GM08714 (cell line): Measurements from ENCODE around the gene PRRC2C.
"Not testable (repeated sequence)": the region's sequence is repeated elsewhere in the genome, so short reads cannot be mapped to it uniquely, and the experiment has no call there.

ENCODE experiments used
- H3K4me3 ChIP-seq: fragments of 200-500 bp; sonication (Bioruptor generic); 2 replicates; pipeline ENCODE4 v1.5.1; 2014; ENCODE audit warnings: mild to moderate bottlenecking, low read length, inconsistent platforms
- ZNF274 ChIP-seq: IDR thresholded peaks from 2 replicates; pipeline ENCODE4 v1.6.1; 2012; ENCODE audit warnings: mild to moderate bottlenecking, low read depth, low read length

The PRRC2C gene

DNA sequence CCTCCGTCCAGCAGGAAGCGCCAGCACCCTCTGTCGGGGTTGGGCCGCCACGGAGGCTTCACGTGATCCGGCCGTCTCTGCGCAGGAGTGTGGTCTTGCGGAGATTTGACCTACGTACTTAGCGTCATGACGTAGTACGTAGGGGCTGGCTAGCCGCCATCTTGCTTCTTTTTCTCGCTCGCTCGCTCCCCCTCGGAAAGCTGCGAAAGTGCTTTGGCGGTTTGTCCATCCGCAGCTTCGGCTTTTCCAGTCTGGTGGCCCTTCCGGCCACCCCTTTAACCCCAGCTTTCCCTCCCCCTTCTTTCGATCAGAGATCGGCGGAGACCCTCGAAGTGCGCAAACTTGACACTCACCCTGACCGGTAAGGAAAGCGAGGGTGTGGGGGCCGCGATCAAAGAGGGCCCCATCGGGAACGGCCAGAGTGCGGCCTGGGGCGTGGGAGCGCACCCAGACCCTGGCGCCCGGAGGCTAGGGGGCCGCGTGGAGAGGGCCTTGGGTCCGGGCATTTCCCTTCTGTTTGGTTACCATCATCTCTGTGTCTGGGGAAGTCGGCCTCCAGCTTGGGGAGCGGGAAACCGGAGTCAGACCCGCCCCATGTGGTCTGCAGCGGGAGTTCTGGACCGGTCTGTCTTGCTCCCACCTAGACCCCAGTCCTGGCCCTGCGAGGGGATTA, at the start of gene PRRC2C:
PRRC2C (plus strand) TSS at position 156 of the 673 bp plus-strand sequence. CDS start 26,559 bp downstream, outside the sequence.
- no peak for TF ChIP-seq ZNF274
- H3K4me3 ChIP-seq = peak within 1 kb of the TSS; percentile 87

DNA sequence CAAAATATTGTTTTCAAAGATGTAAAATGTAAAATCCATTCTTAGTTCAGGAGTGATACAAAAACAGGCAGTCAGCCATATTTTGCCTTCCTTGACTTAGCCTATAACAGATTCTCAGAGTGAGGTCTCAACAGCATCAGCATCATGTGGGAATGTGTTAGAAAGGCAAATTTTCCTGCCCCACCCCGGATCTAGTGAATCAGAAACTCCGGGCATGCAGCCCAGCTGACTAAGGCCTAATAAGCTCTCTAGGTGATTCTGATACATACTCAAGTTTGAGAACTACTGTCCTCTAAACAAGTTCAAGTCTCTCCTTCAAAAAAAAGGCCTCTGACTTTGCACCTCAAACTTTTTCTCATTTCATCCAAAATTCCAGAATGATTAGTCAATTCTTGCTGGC, 46.9 kb upstream of the PRRC2C start:
- no peak for TF ChIP-seq ZNF274
- no peak overlapping the region for H3K4me3 ChIP-seq

DNA sequence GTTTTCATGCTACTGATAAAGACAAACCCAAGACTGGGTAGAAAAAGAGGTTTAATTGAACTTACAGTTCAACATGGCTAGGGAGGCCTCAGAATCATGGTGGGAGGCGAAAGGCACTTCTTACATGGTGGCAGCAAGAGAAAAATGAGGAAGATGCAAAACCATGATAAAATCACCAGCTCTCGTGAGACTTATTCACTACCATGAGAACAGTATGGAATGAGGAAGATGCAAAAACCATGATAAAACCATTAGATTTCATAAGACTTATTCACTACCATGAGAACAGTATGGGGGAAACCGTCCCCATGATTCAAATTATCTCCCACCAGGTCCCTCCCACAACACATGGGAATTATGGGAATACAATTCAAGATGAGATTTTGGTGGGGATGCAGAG, 45.1 kb upstream of the PRRC2C start:
- not testable (repeated sequence) for H3K4me3 ChIP-seq

DNA sequence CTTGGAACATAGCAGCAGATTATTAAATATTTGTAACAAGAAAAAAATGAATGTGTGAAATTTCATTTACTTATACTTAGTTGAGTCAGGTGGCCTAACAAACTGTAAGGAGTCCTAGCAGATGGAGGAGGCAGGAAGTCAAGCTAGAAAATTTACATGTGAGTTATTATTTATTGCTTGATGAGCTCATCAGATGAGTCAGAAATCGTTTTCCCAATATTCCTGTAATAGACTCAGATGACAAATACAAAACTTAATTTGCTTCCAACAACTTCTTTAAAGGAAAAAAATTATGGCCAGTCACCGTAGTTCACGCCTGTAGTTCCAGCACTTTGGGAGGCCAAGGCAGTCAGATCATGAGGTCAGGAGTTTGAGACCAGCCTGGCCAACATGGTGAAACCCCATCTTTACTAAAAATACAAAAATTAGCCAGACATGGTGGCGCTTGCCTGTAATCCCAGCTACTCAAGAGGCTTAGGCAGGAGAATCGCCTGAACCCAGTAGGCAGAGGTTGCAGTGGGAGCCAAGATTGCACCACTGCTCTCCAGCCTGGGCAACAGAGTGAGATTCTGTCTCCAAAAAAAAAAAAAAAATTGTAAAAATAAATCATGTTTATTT, 43.9 kb upstream of the PRRC2C start:
- H3K4me3 ChIP-seq = not testable (repeated sequence)

DNA sequence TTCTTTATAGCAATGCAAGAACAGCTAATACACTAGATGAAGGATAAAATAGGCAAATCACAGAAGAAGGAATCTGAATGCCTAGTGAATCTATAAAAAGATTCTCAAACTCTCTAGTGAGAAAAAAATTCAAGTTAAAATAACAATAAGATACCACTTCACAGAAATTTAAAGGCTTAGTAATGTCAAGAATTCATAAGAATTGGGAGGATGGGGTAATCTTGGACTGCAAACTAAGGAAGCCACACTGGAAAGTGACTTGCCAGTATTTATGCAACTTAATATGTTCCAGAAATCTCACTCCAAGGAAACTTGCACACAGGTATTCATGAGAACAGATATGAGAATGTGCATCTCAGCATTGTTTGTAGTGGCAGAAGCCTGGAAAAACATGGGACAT, 38.9 kb upstream of the PRRC2C start:
- H3K4me3 ChIP-seq = no peak overlapping the region
- no peak for TF ChIP-seq ZNF274

DNA sequence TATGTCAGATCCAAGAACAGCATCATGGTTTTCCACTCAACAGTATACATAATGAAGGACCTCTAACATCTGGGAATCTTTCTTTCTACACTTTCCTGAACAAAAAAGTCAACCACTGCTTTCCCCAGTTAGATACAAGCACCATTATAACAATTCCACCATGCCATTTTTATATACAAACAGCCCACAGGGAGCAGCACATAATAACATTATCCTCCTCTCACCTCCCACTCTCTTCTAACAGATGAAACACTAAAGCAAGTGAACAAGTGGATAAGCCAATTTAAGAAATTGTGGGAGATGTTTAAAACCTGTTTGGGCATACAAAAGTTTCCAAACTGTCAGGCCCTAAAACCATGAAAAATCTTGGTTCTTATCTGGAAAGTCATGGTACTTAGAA, 29.4 kb upstream of the PRRC2C start:
- no peak for TF ChIP-seq ZNF274

DNA sequence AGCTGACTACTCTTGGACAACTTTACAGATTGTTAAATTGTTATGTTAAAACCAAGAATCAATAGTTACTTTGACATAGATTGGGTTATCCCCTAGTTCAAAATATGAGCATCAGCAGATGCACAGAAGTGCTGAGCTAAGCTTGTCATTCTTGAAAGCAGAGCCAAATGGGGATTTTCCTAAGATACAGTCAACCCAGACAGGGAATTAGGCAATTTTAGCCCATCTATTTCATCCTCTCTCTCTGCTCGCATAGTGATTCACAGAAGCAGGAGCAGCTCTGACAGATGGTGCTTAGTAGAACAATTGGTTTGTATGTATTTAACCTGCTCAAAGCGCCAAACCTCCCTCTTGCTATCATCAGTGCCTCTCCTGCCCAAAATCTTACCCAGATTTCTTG, 27.9 kb upstream of the PRRC2C start:
- no peak for TF ChIP-seq ZNF274
- no peak overlapping the region for H3K4me3 ChIP-seq

More for the DNA sequence above, 29.4 kb upstream of the PRRC2C start:
- H3K4me3 ChIP-seq = no peak overlapping the region

DNA sequence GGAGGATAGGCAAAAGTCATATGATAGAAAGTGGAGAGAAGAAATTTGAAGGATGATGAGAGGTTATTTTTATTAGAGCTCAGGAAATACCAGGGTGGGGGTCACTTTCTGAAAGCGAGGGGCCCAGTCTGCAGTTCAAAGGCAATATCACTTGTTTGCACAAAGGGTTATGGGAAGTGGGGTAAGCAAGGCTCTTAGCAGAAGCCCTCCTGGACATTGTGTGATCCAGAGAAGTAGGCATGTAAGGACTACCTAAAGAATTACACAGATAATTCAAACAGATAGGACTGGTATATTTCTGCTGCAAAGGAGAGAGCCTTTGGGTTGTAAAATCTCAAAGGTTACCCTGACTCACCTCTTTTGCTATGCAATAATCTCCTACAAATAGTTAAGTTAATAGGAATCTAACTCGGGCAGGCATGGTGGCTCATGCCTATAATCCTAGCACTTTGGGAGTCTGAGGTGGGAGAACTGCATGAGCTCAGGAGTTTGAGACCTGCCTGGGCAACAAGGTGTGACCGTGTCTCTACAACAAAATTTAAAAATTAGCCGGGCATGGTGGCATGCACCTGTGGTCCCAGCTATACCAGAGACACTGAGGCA, 25.2 kb upstream of the PRRC2C start:
- no peak for TF ChIP-seq ZNF274
- no peak overlapping the region for H3K4me3 ChIP-seq

DNA sequence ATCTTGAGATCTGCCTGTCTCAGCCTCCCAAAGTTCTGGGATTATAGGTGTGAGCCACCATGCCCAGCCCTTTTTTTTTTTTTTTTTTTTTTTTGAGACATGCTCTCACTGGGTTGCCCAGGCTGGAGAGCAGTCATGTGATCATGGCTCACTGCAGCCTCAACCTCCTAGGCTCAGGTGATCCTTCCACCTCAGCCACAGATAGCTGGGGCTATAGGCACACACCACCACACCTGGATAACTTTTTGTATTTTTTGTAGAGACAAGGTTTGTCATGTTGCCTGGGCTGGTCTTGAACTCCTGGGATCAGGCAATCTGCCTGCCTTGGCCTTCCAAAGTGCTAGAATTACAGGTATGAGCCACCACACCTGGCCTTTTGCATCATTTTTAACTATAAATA, 17.7 kb upstream of the PRRC2C start:
- no peak for TF ChIP-seq ZNF274
- H3K4me3 ChIP-seq = no peak overlapping the region

DNA sequence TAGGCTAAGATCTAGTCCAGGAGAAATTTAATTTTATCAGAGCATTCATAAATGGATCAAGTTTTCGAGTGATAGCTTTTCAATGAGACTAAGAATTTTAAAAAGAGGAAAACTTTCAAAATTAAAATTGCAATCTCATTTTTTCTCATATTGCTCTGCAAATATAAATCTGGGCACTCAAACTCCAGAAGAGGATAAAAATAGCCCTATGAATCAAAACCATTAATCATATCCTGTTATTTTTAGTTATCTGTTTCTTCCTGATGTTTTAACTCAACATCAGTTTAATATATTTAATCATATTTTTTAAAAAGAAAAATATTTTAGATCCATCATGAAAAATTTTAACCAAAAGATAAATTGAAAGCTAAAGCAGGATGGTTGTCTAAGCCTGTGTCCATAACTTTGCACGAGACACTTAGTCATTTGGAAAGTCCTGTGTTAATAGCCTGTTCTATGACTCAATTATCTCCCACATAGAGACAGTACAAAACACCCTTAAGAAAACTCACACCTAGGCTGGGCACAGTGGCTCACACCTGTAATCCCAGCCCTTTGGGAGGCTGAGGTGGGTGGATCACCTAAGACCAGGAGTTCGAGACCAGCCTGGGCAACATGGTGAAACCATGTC, 17.1 kb upstream of the PRRC2C start:
- H3K4me3 ChIP-seq = no peak overlapping the region
- no peak for TF ChIP-seq ZNF274

DNA sequence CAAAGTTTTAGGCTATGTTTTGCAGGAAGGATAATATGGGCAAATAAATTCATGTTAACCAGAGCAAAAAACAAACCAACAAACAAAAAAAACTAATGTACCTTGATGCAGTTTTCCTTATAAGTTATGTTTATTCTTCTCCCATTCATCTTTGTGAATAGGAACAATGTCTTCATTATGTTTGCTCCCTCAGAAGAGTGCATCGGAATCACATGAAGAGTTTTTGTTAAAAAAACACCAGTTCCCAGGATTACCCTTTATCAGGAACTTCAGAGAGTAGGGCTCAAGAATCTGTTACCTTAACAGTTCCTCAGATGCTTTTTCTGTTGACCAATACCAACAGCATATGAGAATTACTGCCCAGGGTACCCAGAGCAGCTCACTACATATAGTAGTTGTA, 14.6 kb upstream of the PRRC2C start:
- no peak for TF ChIP-seq ZNF274
- no peak overlapping the region for H3K4me3 ChIP-seq

DNA sequence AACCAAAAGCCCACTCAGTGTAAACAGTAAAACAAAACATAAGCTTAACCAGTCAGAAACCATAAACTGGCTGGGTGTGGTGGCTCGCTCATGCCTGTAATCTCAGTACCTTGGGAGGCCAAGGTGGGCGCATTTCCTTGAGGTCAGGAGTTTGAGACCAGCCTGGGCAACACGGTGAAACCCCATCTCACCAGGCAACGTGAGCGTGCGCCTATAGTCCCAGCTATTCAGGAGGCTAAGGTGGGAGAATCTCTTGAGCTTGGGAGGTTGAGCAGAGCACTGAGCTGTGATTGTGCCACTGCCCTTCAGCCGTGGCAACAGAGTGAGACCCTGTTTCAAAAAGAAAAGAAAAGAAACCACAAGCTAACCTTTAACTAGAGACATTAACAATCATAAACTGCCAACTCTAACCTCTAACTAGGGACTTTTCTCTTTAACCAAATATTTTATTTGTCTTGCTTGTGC, 13.1 kb upstream of the PRRC2C start:
- no peak for TF ChIP-seq ZNF274
- H3K4me3 ChIP-seq = no peak overlapping the region

DNA sequence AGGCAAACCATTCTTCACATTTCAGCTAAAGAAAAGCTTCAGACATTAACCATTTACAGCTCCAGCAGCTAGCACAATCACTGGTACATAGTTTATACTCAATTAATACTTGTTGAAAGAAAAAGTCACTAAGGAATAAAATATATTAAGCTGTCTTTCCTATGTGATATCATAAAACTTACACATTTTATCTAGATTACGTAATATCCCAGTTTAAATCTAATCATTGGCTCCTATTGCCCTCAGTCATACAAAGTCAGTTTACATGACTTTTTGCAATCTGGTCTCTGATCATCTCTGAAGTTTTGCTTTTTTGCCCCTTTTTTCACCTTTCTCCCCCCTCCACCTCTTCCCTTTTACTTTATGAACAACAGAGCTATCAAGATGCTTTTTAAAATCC, 8.5 kb upstream of the PRRC2C start:
- TF ChIP-seq ZNF274 = no peak
- H3K4me3 ChIP-seq = no peak overlapping the region

DNA sequence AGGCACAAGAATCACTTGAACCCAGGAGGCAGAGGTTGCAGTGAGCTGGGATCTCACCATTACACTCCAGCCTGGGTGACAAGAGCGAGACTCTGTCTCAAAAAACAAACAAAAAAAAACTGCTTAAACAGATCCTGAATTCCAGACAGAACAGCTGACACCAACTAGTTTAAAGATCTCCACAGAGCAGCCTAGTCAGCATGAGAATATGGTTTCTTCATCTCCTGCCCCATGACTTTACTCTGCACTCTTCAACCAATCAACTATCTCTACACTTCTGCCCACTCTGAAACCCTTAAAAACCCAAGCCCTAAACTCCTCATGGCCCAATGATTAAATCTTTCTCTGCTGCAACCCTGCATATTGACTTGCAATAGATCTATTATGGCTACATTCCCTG, 7.5 kb upstream of the PRRC2C start:
- no peak overlapping the region for H3K4me3 ChIP-seq
- no peak for TF ChIP-seq ZNF274

DNA sequence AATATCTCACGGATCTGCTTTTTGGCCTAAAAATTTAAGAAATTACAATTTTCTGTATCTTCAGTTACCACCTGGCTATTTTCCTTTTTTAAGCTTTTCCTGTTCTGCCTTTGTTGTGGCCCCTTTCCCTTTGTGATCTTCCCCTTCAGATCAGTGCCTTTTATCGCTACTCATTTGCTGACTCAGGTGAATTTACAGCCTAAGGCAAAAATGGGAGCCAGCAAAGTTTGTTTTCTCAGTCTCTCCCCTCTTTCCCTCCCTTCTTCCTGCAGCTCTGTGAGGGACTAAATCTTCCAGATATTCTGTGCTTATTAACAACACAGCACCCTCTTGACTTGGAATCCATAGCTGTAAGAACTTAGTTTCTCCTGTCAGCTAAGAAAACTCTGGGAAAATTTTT, 5.3 kb upstream of the PRRC2C start:
- H3K4me3 ChIP-seq = no peak overlapping the region
- no peak for TF ChIP-seq ZNF274
